H9 (cell line): ENCODE data around the gene NACAD. TPM values are rescaled to one million over a fixed set of nuclear protein-coding genes. Genes with fewer than 3 reads are reported as not detected.

Experiments
- DNase-seq: peaks from one replicate; pipeline ENCODE4 v3.0.0-alpha.2; 2017
- H2AFZ ChIP-seq: one replicate; pipeline ENCODE4 v1.6.1; 2013; ENCODE audit warnings: mild to moderate bottlenecking, low read length, control low read depth, moderate library complexity
- H2AK5ac ChIP-seq: 2 replicates; pipeline ENCODE4 v1.6.1; 2013; ENCODE audit warnings: low read length, control low read depth, mixed read lengths; ENCODE audit not compliant: insufficient read length
- H2BK120ac ChIP-seq: one replicate; pipeline ENCODE4 v1.6.1; 2013; ENCODE audit warnings: low read depth, mild to moderate bottlenecking, low read length, control low read depth, inconsistent platforms; ENCODE audit not compliant: poor library complexity, severe bottlenecking
- H2BK12ac ChIP-seq: 2 replicates; pipeline ENCODE4 v1.6.1; 2013; ENCODE audit warnings: low read length, control low read depth, mixed read lengths, low read depth; ENCODE audit not compliant: insufficient read length
- H2BK15ac ChIP-seq: 2 replicates; pipeline ENCODE4 v1.6.1; 2013; ENCODE audit warnings: low read depth, low read length, control low read depth
- H2BK20ac ChIP-seq: one replicate; pipeline ENCODE4 v1.6.1; 2013; ENCODE audit warnings: low read depth, mild to moderate bottlenecking, low read length, control low read depth, inconsistent platforms; ENCODE audit not compliant: poor library complexity, severe bottlenecking
- H2BK5ac ChIP-seq: 2 replicates; pipeline ENCODE4 v1.6.1; 2013; ENCODE audit warnings: low read length, control low read depth, mixed read lengths; ENCODE audit not compliant: insufficient read length
- H3K14ac ChIP-seq: 2 replicates; pipeline ENCODE4 v1.6.1; 2013; ENCODE audit warnings: low read length, control low read depth; ENCODE audit not compliant: insufficient read depth
- H3K18ac ChIP-seq: 2 replicates; pipeline ENCODE4 v1.6.1; 2013; ENCODE audit warnings: low read depth, mild to moderate bottlenecking, mixed read lengths, low read length, control low read depth; ENCODE audit not compliant: insufficient read length
- H3K23ac ChIP-seq: 2 replicates; pipeline ENCODE4 v1.6.1; 2013; ENCODE audit warnings: low read length, control low read depth, mixed read lengths, low read depth; ENCODE audit not compliant: insufficient read length
- H3K23me2 ChIP-seq: 2 replicates; pipeline ENCODE4 v1.6.1; 2013; ENCODE audit warnings: low read depth, mild to moderate bottlenecking, mixed read lengths, low read length, control low read depth; ENCODE audit not compliant: insufficient read length, poor library complexity, severe bottlenecking
- H3K27ac ChIP-seq: 2 replicates; pipeline ENCODE4 v1.5.1; 2013; ENCODE audit warnings: low read length, control low read depth, mixed read lengths, low read depth; ENCODE audit not compliant: insufficient read length
- H3K27me3 ChIP-seq: 2 replicates; pipeline ENCODE4 v1.6.1; 2013; ENCODE audit warnings: low read length, control low read depth, inconsistent platforms; ENCODE audit not compliant: insufficient read depth
- H3K4ac ChIP-seq: 2 replicates; pipeline ENCODE4 v1.6.1; 2013; ENCODE audit warnings: low read depth, mild to moderate bottlenecking, control low read depth, inconsistent platforms, low read length, moderate library complexity
- H3K4me1 ChIP-seq: 2 replicates; pipeline ENCODE4 v1.6.1; 2013; ENCODE audit warnings: low read length, control low read depth, inconsistent platforms; ENCODE audit not compliant: insufficient read depth
- H3K4me2 ChIP-seq: 2 replicates; pipeline ENCODE4 v1.6.1; 2013; ENCODE audit warnings: low read length, control low read depth, mixed read lengths; ENCODE audit not compliant: insufficient read length, insufficient read depth
- H3K56ac ChIP-seq: 2 replicates; pipeline ENCODE4 v1.6.1; 2013; ENCODE audit warnings: low read depth, mild to moderate bottlenecking, mixed read lengths, low read length, control low read depth; ENCODE audit not compliant: insufficient read length
- H3K79me1 ChIP-seq: 2 replicates; pipeline ENCODE4 v1.6.1; 2013; ENCODE audit warnings: low read depth, mild to moderate bottlenecking, moderate library complexity, low read length, control low read depth, inconsistent platforms; ENCODE audit not compliant: insufficient read depth, poor library complexity, severe bottlenecking
- H3K79me2 ChIP-seq: 2 replicates; pipeline ENCODE4 v1.6.1; 2013; ENCODE audit warnings: low read length, control low read depth, inconsistent platforms; ENCODE audit not compliant: insufficient read depth
- H3K9ac ChIP-seq: 2 replicates; pipeline ENCODE4 v1.6.1; 2013; ENCODE audit warnings: low read length, control low read depth, mixed read lengths; ENCODE audit not compliant: insufficient read length; ENCODE audit errors: extremely low read depth
- H3K9me3 ChIP-seq: one replicate; pipeline ENCODE4 v1.6.1; 2013; ENCODE audit warnings: low read depth, low read length, inconsistent platforms; ENCODE audit not compliant: control insufficient read depth
- H3T11ph ChIP-seq: one replicate; pipeline ENCODE4 v1.6.1; 2013; ENCODE audit warnings: mild to moderate bottlenecking, low read length, control low read depth, inconsistent platforms
- H4K20me1 ChIP-seq: one replicate; pipeline ENCODE4 v1.6.1; 2013; ENCODE audit not compliant: control insufficient read depth, insufficient read length, insufficient read depth
- H4K5ac ChIP-seq: 2 replicates; pipeline ENCODE4 v1.6.1; 2013; ENCODE audit warnings: low read depth, mild to moderate bottlenecking, mixed read lengths, low read length, control low read depth; ENCODE audit not compliant: insufficient read length
- H4K8ac ChIP-seq: replicated peaks from 2 replicates; pipeline ENCODE4 v1.6.1; 2013; ENCODE audit warnings: low read length, control low read depth, mixed read lengths, low read depth; ENCODE audit not compliant: insufficient read length
- H4K91ac ChIP-seq: 2 replicates; pipeline ENCODE4 v1.6.1; 2013; ENCODE audit warnings: low read depth, mild to moderate bottlenecking, moderate library complexity, mixed read lengths, low read length, control low read depth; ENCODE audit not compliant: insufficient read length
- H3K27ac Mint-ChIP-seq, 3 experiments: 2 replicates in 2 of 3; 3 replicates in 1 of 3; pipeline ENCODE4 v1.8.0; 2020 to 2021; ENCODE audit warnings: mixed read lengths in 3 of 3, mild to moderate bottlenecking in 1 of 3, moderate library complexity in 1 of 3
- H3K27me3 Mint-ChIP-seq: 2 replicates; pipeline ENCODE4 v1.8.0; 2021; ENCODE audit warnings: low read depth, mild to moderate bottlenecking, moderate library complexity, mixed read lengths
- H3K36me3 Mint-ChIP-seq, 3 experiments: 2 replicates in 2 of 3; 3 replicates in 1 of 3; pipeline ENCODE4 v1.8.0; 2020 to 2021; ENCODE audit warnings: low read depth in 3 of 3, mixed read lengths in 3 of 3; ENCODE audit not compliant: insufficient read depth in 1 of 3
- H3K4me1 Mint-ChIP-seq, 2 experiments: 2 replicates each; pipeline ENCODE4 v1.8.0; 2020; ENCODE audit warnings: mixed read lengths in 2 of 2
- H3K4me3 Mint-ChIP-seq, 2 experiments: 2 replicates in 1 of 2; 3 replicates in 1 of 2; pipeline ENCODE4 v1.8.0; 2020 to 2021; ENCODE audit warnings: mild to moderate bottlenecking in 2 of 2, mixed read lengths in 2 of 2, moderate library complexity in 1 of 2
- H3K9me3 Mint-ChIP-seq, 2 experiments: 2 replicates in 1 of 2; 3 replicates in 1 of 2; pipeline ENCODE4 v1.8.0; 2020; ENCODE audit warnings: mild to moderate bottlenecking in 2 of 2, mixed read lengths in 2 of 2, moderate library complexity in 1 of 2
- WGBS: extraction: QIAGEN DNeasy Blood & Tissue Kit; methylation state at CpG from one replicate; pipeline ENCODE4 v1.1.7; 2013; ENCODE audit warnings: missing lambda C conversion rate, low lambda C conversion rate, mixed read lengths; ENCODE audit not compliant: insufficient read length; ENCODE audit errors: extremely low coverage; 5-methylcytosine and 5-hydroxymethylcytosine counted together
- total RNA-seq: library from RNA; stranded (reverse); gene quantifications from 2 replicates; pipeline ENCODE4 v1.2.1, GENCODE V29; 2021
- TF ChIP-seq, protein P1 (sequence below): fragments of 200-600 bp; sonication (generic); conservative IDR thresholded peaks from 3 replicates; pipeline ENCODE4 v1.8.0; 2021; ENCODE audit warnings: antibody characterized with exemption, mild to moderate bottlenecking

Gene NACAD
- total RNA-seq, 1 experiment from 2014 or later: 8.0 TPM

DNA sequence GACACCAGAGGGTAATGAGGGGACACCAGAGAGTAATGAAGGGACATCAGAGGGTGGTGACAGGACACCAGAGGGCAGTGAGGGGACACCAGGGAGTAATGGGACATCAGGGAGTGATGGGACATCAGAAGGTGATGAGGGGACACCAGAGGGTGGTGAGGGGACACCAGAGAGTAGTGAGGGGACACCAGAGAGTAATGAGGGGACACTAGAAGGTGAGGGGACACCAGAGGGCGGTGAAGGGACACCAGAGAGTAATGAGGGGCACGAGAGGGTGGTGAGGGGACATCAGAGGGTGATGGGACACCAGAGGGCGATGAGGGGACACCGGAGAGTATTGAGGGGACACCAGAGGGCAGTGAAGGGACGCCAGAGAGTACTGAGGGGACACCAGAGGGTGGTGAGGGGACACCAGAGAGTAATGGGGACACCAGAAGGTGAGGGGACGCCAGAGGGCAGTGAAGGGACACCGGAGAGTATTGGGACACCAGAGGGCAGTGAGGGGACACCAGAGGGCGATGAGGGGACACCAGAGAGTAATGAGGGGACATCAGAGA is 10.6 kb downstream of the NACAD start:
- H3K4me3 Mint-ChIP-seq: peak overlapping the region in 1 of 2 experiments; percentile 48; a peak in 1 of 5 replicates
- no peaks in the 10 kb centered on the region for H3K79me2 ChIP-seq
- H4K8ac ChIP-seq: no peak overlapping the region
- no peak overlapping the region for H3K9ac ChIP-seq
- H3K4ac ChIP-seq: no peak overlapping the region
- H2BK5ac ChIP-seq: no peak overlapping the region
- H2BK15ac ChIP-seq: no peak overlapping the region
- no peaks in the 10 kb centered on the region for H4K20me1 ChIP-seq
- no peak overlapping the region for H3K23ac ChIP-seq
- H3K4me1 ChIP-seq: no peaks in the 10 kb centered on the region
- H2BK120ac ChIP-seq: no peak overlapping the region
- H4K5ac ChIP-seq: no peak overlapping the region
- no peak overlapping the region for H4K91ac ChIP-seq
- WGBS: no CpG with 5 or more reads among the region's 8 CpGs
- no peak overlapping the region for H3K18ac ChIP-seq
- H3K9me3 ChIP-seq: no peaks in the 10 kb centered on the region
- H3K27me3 ChIP-seq: no peaks in the 10 kb centered on the region
- no peak overlapping the region for H2BK20ac ChIP-seq
- peaks cover 4% of the 10 kb centered on the region; the same call in 1 of the 2 replicates for H3K27me3 Mint-ChIP-seq
- H3K27ac Mint-ChIP-seq: no peak overlapping the region; a peak in 1 of 7 replicates
- H3K4me1 Mint-ChIP-seq: peaks cover 0 to under 1% of the 10 kb centered on the region in 2 experiments; a peak in 1 of 4 replicates
- H2AK5ac ChIP-seq: no peak overlapping the region
- H3K56ac ChIP-seq: no peak overlapping the region
- H3K23me2 ChIP-seq: no peaks in the 10 kb centered on the region
- peaks cover 0 to 3% of the 10 kb centered on the region in 2 experiments; a peak in 3 of 5 replicates for H3K9me3 Mint-ChIP-seq
- peaks cover 3 to 38% (median 17%) of the 10 kb centered on the region in 3 experiments; a peak in 6 of 7 replicates for H3K36me3 Mint-ChIP-seq
- no peak overlapping the region for H2BK12ac ChIP-seq
- H3T11ph ChIP-seq: no peak overlapping the region
- H3K4me2 ChIP-seq: no peak overlapping the region
- no peak overlapping the region for H2AFZ ChIP-seq
- TF ChIP-seq, protein P1, sequence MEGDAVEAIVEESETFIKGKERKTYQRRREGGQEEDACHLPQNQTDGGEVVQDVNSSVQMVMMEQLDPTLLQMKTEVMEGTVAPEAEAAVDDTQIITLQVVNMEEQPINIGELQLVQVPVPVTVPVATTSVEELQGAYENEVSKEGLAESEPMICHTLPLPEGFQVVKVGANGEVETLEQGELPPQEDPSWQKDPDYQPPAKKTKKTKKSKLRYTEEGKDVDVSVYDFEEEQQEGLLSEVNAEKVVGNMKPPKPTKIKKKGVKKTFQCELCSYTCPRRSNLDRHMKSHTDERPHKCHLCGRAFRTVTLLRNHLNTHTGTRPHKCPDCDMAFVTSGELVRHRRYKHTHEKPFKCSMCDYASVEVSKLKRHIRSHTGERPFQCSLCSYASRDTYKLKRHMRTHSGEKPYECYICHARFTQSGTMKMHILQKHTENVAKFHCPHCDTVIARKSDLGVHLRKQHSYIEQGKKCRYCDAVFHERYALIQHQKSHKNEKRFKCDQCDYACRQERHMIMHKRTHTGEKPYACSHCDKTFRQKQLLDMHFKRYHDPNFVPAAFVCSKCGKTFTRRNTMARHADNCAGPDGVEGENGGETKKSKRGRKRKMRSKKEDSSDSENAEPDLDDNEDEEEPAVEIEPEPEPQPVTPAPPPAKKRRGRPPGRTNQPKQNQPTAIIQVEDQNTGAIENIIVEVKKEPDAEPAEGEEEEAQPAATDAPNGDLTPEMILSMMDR: no peak
- no peak overlapping the region for H3K27ac ChIP-seq
- peak; percentile 29 for DNase-seq
- H3K79me1 ChIP-seq: no peaks in the 10 kb centered on the region
- no peak overlapping the region for H3K14ac ChIP-seq
